GM19324 (cell line): ENCODE data around the gene TMEM41B.

ENCODE experiments used
- ATAC-seq: cut with Tn5 transposase; IDR thresholded peaks from one replicate; pipeline ENCODE4 v1.9.1; 2021; ENCODE audit warnings: mild to moderate bottlenecking, moderate library complexity; ENCODE audit not compliant: unreplicated experiment, low FRiP score

Gene TMEM41B

DNA sequence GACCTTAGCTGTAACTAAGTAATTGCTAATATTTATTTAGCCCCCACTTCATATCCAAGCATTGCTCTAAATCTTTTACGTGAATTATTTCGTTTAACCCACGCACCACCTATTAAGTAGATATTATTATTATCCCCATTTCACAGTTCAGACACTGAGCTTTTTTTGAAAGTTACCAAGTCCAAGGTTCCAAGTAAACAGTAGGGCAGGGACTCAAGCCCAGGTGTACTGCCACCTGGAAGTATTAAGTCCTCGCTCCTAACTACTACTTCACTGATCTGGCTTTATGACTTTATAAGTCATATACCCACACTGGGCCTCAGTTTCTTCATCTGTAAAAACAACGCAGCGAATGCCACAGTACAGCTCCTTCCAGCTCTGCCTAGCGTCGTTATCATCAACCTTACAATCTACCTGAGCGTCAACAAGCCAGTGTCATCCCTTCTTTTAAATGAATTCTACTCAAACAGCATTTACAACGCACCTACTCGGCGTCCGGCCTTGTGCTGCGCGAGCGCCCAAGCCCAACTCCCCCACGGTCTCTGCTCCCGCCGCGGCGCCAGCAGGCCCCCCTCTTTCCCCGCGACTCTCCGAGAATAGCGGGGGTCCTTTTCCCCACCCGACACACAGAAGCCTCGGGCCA, 624 bp downstream of the TMEM41B start:
- ATAC-seq = no peak

DNA sequence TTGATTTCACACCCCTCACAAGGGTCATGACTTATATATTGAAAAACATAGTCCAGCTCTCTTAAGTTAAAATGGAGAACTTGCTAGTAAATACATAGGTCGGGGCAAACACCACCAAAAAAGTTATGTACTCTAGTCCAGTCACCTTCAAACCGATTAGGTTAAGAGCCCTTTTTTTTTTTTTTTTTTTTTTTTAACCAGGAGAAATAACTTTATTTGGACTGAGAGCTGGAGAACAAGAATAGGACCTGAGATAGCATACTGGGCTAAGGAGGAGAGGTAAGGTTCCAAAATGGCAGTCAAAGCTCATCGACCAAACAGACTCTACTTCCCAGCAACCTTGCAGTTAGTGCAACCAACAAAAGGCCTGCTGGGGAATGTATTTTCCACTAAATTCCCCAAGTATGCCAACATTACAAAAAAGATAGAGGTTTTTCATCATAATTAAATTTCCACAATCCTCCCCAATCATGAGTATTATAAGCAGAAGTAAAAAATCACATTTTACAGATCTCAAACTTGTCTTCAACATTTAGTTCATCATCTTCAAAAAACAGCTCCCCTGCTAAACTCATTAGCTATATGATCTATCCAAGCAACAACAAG, 3.8 kb downstream of the TMEM41B start:
- ATAC-seq = no peak

DNA sequence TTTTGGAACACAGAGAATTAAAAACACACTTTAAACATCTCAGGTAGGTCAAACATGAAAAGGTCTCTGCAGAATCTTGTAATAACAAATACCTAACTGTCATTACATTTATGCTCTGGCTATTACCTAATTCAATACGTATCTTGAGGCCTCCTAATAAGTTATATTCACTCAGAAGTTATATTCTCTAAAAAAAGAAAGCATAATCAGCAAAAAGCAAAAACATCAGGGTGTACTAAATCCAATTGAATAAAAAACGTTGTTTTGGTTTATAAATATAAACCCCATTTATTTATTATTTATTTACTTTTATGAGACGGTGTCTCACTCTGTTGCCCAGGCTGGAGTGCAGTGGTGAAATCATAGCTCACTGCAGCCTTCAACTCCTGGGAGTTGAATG, 10.2 kb downstream of the TMEM41B start:
- no peak for ATAC-seq

DNA sequence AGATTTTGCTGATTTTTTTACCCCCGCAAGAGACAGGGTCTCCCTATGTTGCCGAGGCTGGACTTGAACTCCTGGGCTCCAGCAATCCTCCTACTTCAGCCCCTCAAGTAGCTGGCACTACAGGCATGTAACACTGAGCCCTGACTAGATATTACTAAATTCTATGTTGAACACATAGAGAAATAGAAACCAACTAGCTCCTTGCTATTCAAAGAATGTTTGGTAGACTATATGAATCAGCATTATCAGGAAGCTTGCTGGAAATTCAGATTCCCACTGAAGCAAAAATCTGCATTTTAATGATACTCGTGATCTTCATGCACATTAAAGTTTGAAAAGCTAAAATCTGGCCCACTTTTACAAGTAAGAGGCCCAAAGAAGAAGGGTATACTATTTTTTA, 11.9 kb downstream of the TMEM41B start:
- ATAC-seq = no peak

DNA sequence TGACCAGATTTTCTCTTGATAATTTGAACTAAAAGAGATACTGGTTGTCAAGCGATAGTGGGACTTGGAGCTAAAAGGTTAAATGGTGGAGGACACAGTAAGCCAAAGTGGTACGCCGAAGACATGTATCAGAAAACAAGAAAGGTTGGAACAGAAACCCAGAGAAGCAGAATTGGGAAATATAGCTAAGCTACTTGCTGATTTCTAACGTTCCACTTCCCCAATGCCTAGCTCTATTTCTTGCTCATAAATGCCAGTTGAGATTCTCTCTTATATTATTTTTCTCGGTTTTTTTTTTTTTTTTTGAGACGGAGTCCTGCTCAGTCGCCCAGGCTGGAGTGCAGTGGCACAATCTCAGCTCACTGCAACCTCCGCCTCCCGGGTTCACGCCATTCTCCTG, 12.7 kb downstream of the TMEM41B start:
- ATAC-seq = no peak

DNA sequence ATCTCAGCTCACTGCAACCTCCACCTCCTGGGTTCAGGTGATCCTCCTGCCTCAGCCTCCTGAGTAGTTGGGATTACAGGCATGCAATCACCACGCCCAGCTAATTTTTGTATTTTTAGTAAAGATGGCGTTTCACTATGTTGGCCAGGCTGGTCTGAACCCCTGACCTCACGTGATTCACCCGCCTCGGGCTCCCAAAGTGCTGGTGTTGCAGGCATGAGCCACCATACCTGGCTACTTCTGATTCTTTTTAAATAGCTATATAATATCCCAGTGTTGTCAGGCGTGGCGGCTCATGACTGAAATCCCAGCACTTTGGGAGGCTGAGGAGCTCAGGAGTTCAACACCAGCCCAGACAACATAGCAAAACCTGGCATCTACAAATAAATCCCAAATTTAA, 20.7 kb downstream of the TMEM41B start:
- no peak for ATAC-seq

DNA sequence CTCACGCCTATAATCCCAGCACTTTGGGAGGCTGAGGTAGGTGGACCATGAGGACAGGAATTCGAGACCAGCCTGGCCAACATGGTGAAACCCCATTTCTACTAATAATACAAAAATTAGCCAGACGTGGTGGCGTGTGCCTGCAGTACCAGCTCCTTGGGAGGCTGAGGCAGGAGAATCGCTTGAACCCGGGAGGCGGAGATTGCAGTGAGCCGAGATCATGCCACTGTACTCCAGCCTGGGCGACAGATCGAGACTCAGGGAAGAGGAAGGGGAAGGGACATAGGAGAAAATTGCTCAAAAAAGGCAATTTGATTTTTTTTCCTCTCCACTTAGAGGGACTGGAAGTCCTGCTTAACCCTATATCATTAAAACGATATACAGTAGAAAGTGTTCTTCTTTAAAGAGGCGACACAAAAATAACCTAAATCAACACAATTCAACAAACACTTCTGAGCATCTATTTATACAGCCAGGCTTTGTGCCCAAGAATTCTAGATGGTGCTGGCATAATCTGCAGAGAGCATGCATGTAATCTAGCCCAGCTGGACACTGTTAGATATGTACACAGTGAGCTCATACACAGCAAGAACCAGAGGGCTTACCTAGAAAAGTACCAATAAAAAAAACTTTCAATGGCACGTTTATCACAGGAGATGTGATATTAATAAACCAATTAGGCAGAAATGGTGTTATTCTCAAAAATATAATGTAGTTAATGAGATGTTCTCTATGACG, 28.4 kb downstream of the TMEM41B start:
- no peak for ATAC-seq

DNA sequence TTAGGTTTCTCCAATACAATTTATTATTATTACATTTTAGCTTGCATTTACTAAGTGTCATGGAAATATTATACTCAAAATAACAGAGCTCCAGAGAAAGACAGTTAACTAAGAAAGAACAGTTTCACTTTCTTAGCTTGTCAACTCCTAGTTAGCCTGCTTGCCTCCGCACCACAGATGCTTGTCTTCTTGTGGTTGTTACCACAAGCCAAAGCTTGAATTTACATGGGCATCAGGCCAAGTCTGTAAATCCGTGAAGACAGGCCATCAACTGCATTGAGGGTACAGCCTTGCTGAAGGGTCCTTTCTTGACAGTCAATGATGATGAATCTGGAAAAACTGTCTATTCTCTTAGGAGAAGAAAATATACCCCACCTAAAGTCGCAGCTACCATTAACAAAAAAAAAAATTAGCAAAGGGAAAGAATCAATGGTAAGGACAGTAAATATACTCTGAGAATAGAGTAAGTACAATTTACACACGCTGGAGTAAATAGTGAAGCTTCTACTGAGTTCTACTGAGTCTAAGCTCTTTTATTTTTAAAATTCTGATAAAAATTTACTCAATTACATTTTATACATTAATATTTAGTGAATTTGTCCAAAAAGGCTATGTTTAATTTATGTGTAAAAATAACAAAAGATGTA, 33.6 kb downstream of the TMEM41B start:
- ATAC-seq = peak; percentile 90

DNA sequence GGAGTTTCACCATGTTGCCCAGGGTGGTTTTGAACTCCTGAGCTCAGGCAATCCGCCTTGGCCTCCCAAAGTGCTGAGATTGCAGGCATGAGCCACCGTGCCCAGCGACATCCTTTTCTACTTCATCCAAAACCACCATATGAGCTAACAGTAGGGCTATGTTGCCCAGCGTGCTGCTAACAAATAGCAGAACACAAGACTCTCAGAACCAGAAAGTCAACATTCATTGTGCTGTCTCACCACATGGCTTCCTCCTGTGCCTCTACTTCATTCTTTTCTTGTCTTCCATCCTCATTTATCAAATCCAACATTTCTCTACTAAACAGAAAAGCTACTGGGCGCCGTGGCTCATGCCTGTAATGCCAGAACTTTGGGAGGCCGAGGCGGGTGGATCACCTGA, 37.2 kb downstream of the TMEM41B start:
- ATAC-seq = no peak

DNA sequence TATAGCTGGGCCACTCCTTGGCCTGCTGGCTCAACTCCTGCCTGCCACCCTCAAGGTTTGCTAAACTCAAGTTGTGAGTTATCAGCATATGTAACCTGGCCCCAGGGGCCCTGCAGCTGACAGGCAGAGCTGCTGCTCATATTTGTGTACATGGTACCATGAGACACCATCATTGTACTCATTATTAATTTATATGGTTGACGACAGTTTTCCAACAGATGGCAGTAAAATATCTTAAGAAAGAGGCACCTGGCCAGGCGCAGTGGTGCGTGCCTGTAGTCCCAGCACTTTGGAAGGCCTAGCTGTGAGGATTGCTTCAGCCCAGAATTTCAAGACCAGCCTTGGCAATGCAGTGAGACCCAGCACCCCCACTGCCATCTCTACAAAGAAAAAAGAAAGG, 37.8 kb downstream of the TMEM41B start:
- ATAC-seq = no peak

DNA sequence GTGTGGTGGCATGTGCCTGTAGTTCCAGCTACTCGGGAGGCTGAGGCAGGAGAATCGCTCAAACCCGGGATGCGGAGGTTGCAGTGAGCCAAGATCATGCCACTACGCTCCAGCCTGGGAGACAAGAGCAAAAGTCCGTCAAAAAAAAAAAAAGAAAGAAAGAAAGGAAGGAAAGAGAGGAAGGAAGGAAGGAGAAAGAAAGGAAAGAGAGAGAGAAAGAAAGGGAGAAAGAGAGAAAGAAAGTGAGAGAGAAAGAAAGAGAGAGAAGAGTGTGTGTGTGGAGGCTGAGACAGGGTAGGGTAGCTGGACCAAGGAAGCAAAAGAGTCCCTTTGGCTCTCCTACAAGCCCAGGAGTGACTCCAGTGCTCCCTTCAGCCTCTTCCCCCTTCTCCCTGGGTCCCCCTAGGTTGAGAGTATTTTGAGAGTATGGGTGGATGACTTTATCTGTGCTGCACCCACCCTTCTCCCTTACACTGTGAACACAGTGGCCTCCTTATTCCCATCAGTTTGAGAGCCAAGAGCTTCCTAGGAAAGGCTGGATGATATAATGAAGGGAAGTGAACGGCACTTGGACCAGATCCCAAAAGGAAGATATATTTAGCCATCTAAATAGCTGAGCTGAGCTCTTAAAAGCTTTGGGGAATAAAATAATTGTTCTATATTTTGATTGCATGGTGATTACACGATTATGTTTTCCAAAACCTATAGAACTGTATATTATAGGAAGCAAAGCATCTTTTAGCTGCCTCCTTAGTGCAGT, 39.7 kb downstream of the TMEM41B start:
- no peak for ATAC-seq

DNA sequence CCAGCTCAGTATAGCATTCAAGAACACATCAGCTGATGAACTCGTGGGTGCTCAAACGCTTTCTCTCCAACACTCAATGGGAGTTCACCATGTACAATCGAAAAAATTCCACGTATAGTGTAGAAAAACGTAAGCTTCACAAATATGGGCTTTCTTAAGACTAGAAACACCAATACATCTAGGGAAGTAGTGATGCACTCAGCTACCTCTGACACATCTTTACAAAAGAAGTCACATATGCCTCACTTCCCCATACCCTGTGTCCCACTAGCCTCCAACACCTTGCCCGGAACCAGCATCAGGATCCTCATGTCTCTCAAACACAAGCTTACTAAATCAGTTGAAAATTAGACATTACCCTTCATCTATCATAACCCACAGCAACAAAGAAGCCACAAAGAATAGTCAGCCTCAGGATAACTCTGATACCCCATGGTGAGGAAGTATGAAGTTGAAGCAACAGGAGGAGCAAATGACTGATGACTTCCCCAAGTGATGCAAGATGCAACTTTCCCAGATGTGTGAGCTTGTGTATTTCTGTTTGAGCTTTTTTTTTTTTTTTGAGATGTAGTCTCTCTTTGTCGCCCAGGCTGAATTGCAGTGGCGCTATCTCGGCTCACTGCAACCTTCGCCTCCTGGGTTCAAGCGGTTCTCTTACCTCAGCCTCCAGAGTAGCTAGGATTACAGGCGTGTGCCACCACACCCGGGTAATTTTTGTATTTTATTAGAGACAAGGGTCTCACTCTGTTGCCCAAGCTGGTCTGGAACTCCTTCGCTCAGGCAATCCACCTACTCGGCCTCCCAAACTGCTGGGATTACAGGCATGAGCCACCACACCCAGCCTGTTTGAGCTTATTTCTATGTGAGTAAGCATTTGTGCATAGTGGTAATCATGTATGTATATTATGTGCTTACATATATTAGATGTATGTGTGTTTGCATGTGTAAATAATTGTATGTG, 40.7 kb downstream of the TMEM41B start:
- no peak for ATAC-seq

DNA sequence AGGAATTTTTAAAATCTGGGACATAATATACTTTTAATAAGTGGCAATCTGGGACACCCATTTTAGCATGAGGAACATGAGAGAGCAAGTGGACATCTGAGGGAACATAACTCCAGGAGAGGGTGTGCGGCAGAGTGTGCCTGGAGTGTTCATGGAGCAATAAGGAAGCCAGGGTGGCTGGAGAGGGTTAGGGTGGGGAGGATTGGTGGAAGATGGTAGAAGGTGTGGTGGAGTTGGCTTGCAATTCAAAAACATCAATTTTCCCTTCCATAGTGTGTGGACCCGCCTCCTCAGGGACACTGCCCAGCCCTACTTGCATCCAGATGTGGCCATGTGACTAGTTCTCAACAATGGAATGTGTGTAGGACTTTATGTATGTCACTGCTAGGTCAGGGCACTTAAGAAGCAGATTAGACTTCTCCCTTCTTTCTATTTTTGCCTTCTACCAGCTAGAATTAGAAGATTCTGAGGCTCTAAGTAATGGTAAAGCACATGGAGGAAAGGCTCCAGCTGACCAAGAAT, 44.8 kb downstream of the TMEM41B start:
- ATAC-seq = no peak

DNA sequence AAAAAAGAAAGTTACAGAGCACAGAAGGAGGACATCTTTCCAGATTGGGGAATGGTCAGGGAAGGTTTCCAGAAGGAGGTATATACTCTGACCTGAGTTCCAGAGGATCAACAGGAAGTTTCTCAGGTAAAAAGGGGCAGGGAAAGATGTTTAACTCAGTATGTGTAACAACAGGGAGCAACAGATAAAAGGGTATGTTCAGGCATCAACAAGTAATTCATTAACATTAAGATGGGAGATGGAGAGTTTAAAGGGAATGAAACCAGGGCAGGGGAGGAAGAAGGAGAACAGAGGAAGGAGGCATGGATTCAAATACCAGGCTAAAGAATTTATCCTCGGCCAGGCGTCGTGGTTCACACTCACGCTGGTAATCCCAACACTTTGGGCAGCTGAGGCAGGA, 46.7 kb downstream of the TMEM41B start:
- no peak for ATAC-seq

DNA sequence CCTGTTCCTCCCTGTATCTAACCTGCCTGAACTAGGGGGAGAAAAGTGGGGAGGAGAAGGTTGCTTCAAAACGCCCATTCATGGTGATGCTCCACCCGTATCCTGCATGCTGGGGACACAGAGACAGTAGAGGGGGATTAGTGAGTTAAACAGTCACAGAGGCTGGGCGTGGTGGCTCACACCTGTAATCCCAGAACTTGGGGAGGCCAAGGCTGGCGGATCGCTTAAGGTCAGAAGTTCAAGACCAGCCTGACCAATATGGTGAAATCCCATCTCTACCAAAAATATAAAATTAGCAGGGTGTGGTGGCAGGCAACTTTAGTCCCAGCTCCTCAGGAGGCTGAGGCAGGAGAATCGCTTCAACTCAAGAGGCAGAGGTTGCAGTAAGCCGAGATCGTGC, 47.5 kb downstream of the TMEM41B start:
- ATAC-seq = no peak

DNA sequence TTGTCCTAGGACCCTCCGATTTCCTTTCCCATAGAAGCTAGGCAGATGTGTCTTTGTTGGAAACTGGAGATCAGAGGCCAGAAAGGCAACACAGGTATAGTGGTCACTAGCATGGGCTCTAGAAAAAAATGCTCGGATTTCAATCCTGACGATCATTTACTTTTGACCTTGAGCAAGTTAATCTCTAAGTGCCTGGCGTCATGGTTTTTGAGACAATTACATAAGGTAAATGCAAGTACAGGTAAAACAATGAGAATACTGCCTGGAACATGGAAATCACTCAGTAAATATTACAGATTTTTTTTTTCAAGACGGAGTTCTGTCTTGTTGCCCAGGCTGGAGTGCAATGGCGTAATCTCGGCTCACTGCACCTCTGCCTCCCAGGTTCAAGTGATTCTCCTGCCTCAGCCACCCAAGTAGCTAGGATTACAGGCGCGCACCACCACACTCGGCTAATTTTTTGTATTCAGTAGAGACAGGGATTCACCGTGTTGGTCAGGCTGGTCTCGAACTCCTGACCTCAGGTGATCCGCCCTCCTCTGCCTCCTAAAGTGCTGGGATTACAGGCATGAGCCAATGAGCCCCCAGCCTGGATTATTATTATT, 48.2 kb downstream of the TMEM41B start:
- no peak for ATAC-seq

DNA sequence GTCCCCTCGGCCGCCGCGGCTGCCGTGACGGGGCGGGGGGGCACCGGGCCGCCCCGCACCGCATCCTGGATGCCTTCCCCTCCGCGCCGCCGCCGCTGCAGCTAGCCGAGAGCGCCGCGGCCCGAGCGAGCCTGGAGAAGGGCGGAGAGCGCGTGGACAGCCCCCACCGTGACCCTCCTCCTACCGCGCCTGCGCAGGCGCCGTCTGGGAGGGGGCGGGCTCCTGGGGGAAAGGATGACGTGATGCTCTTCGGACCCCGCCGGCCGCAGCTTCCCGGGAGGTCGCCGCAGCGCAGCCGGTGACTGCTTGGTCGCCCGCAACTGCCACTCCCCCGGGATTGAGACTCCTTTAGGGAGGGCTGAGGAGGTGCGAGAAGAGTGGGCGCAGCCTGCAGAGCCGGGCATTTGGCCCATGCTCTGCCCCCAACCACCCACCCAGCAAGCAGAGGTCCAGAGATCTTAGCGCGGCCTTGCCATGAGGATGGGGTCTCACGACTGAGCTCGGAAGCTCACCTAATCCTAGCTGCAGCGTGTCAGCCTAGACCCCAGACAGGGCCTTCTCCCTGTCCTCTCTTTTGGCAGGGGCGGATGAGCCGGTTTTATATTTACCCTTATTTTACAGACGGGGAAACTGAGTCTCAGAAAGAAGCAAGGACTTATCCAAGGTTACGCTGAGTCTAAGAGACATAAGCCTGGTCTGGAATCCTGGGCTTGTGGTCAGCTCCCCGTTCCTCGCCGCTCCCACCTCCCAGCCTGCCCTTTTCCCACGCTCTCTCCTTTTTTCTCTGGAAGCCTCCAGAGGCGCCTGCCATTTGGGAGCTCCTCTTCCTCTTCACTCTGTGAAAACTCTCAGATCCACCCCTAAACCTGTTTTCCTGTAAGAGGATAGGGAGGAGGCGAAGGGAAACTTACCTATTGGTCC, 48.9 kb downstream of the TMEM41B start, which contains the start of gene DENND5A:
DENND5A (minus strand) TSS at position 140 of the 921 bp plus-strand sequence. CDS start 281 bp downstream, outside the sequence.
- ATAC-seq = peak; percentile 35
